OCI-LY3 (cell line): ENCODE results near the gene SPOCD1.

ENCODE experiments used
- H2AFZ ChIP-seq: fragments of 200-600, 300-600 bp; shearing (Covaris generic); 2 replicates; pipeline ENCODE4 v1.6.0; 2014; ENCODE audit warnings: antibody characterized with exemption, low read depth, low read length
- H3K27ac ChIP-seq: fragments of 200-600, 300-600 bp; sonication (generic); 2 replicates; pipeline ENCODE4 v1.5.1; 2014; ENCODE audit warnings: mild to moderate bottlenecking, low read length, moderate library complexity, mixed read lengths
- H3K27me3 ChIP-seq: fragments of 200-600, 300-600 bp; sonication (generic); 2 replicates; pipeline ENCODE4 v1.6.1; 2014; ENCODE audit warnings: low read depth, low read length, mixed read lengths
- H3K36me3 ChIP-seq: fragments of 200-600, 300-600 bp; sonication (generic); replicated peaks from 2 replicates; pipeline ENCODE3; 2014; ENCODE audit warnings: low read depth, low read length, mixed read lengths
- H3K4me1 ChIP-seq: fragments of 300-600, 200-600 bp; sonication (generic); 2 replicates; pipeline ENCODE4 v1.6.1; 2014; ENCODE audit warnings: low read length, mixed read lengths
- H3K4me2 ChIP-seq: fragments of 200-600, 300-600 bp; sonication (generic); 2 replicates; pipeline ENCODE4 v1.6.1; 2014; ENCODE audit warnings: low read length, mixed read lengths
- H3K4me3 ChIP-seq: fragments of 300-600, 200-600 bp; sonication (generic); 2 replicates; pipeline ENCODE4 v1.5.1; 2014; ENCODE audit warnings: antibody characterized with exemption, mild to moderate bottlenecking, low read length, moderate library complexity
- H3K79me2 ChIP-seq: fragments of 300-600, 200-600 bp; shearing (Covaris generic); 2 replicates; pipeline ENCODE4 v1.6.1; 2014; ENCODE audit warnings: mild to moderate bottlenecking, low read length, mixed read lengths
- H3K9ac ChIP-seq: fragments of 300-600, 200-600 bp; shearing (Covaris generic); 2 replicates; pipeline ENCODE4 v1.6.0; 2014; ENCODE audit warnings: mild to moderate bottlenecking, low read length, moderate library complexity
- H3K9me3 ChIP-seq: fragments of 200-600, 300-600 bp; shearing (Covaris generic); 2 replicates; pipeline ENCODE4 v1.6.1; 2014; ENCODE audit warnings: low read length, mixed read lengths; ENCODE audit not compliant: insufficient read depth
- H4K20me1 ChIP-seq: fragments of 200-600, 300-600 bp; sonication (generic); 2 replicates; pipeline ENCODE4 v1.6.1; 2016; ENCODE audit warnings: low read length, mixed read lengths; ENCODE audit not compliant: insufficient read depth
- CTCF ChIP-seq: fragments of 200-600, 300-600 bp; sonication (generic); IDR thresholded peaks from 2 replicates; pipeline ENCODE4 v1.5.1; 2014; ENCODE audit warnings: antibody characterized with exemption, low read length, low read depth
- EZH2phosphoT487 ChIP-seq: fragments of 200-600 bp; shearing (Covaris generic); IDR thresholded peaks from 2 replicates; pipeline ENCODE4 v1.6.1; 2018; ENCODE audit warnings: antibody characterized with exemption, mixed run types, low read depth

The SPOCD1 gene

DNA sequence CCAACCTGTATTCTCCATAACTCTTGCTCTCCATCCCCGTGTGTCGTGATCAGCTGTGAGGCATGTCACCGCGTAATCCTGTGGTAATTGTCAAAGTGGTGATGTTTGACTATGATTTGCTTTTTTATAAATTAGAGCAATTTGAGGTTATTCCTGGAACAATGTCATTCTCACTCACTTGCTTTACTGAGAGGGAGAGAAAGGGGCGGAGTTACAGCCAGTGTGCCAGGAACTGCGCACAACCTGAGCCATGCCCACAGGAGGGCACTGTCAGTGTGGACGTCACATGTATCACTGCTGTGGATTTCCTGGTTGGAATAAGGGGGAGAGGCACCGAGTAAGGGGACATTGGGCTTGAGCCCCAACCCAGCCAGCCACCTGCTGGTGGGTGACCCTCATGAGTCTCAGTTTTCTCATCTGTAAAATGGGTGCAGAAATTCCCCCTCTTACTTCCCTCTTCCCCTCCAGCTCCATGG lies 58.6 kb downstream of the SPOCD1 start:
- Histone ChIP-seq H3K4me2 (no peak overlapping the region), H3K27me3 (no peaks in the 10 kb centered on the region), H2AFZ (no peak overlapping the region), H4K20me1 (peaks cover 22% of the 10 kb centered on the region), H3K9me3 (no peaks in the 10 kb centered on the region), H3K79me2 (no peaks in the 10 kb centered on the region), H3K4me1 (peaks cover 11% of the 10 kb centered on the region), H3K36me3 (no peaks in the 10 kb centered on the region), H3K9ac (no peak overlapping the region), H3K4me3 (no peak overlapping the region), H3K27ac (no peak overlapping the region)
- TF ChIP-seq CTCF, result no peak
- no peak for TF ChIP-seq EZH2phosphoT487

GRCh38 chr1:31756578-31756977 lies 59.2 kb downstream of the SPOCD1 start:
- Histone ChIP-seq H3K9ac (no peak overlapping the region), H2AFZ (no peak overlapping the region), H3K79me2 (no peaks in the 10 kb centered on the region), H3K4me2 (no peak overlapping the region), H3K9me3 (no peaks in the 10 kb centered on the region), H3K4me1 (peaks cover 5% of the 10 kb centered on the region), H3K36me3 (no peaks in the 10 kb centered on the region), H3K4me3 (no peak overlapping the region), H3K27me3 (no peaks in the 10 kb centered on the region), H4K20me1 (peaks cover 16% of the 10 kb centered on the region), H3K27ac (no peak overlapping the region)
- no peak for TF ChIP-seq CTCF
- no peak for TF ChIP-seq EZH2phosphoT487

DNA sequence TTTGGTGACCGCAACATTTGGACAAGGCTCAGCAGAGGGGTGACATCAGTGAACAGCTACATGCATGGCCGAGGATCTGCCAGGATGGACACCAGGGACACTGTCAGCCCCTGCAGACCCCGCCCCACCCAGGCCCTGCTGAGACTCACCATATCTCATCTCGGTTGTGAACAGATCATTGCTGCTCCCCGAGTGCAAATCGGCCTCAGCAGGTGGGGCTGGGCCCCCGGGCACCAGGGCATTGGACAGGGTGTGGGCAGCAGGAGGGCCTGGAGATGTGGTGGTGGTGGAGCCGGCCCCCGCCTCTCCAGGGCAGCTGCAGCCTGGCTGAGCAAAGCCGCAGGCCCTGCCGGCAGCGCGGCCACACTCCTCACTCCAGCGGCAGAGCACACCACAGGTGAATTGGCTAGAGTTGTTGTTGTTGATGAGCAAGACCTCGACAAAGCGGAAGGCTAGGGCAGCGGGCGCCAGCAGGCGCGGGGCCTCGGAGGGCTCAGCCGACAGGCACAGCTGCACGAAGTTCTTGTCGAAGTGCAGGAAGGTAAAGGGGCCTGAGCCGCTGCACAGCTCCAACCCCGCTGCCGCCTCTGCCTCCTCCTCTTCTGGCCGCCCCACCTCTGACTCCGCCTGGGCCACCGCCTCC lies 59.9 kb downstream of the SPOCD1 start:
- Histone ChIP-seq H3K4me1 (no peaks in the 10 kb centered on the region), H4K20me1 (peaks cover 12% of the 10 kb centered on the region; the same call in 1 of the 2 replicates), H3K79me2 (no peaks in the 10 kb centered on the region), H3K27ac (no peak overlapping the region), H3K9me3 (no peaks in the 10 kb centered on the region), H2AFZ (no peak overlapping the region), H3K4me3 (no peak overlapping the region), H3K9ac (no peak overlapping the region), H3K4me2 (no peak overlapping the region), H3K27me3 (no peaks in the 10 kb centered on the region), H3K36me3 (no peaks in the 10 kb centered on the region)
- TF ChIP-seq CTCF (no peak), EZH2phosphoT487 (no peak)

DNA sequence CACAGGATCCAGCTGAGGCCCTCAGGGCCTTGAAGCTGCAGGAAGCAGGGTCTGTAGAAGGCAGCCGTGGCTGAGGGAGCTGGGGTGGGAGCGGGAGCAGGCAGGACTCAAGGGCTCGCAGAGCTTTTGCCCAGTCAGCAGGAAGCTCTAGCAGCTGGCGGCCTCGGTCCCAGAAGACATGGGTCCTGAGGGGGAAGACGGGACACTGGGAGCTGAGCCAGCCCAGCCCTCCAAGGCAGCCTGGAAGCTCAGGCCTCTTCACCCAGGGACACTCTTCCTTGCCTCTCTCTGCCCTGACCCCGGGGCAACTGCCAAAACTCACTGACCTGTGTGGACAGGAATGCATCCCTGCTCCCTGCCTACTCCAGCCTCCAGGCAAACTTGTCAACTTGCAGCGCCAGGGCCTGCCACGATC lies 60.6 kb downstream of the SPOCD1 start:
- Histone ChIP-seq H3K79me2 (no peaks in the 10 kb centered on the region), H3K36me3 (no peaks in the 10 kb centered on the region), H3K27ac (no peak overlapping the region), H3K4me2 (no peak overlapping the region), H3K27me3 (no peaks in the 10 kb centered on the region), H3K9me3 (no peaks in the 10 kb centered on the region), H3K4me1 (no peaks in the 10 kb centered on the region), H3K9ac (no peak overlapping the region), H3K4me3 (no peak overlapping the region), H2AFZ (no peak overlapping the region), H4K20me1 (peaks cover 12% of the 10 kb centered on the region; the same call in 1 of the 2 replicates)
- TF ChIP-seq CTCF, result no peak
- TF ChIP-seq EZH2phosphoT487, result no peak
